MCF 10A (cell line): ENCODE data around the gene YAE1. TPM values are rescaled to one million over a fixed set of nuclear protein-coding genes. Genes with fewer than 3 reads are reported as not detected.

Source experiments
- BruUV-seq: library from RNA; stranded (reverse); fragments of 400-500 nt; replicated peaks from 2 replicates; lab custom pipeline; 2021; lab: Mats Ljungman, UMichigan
- CTCF ChIA-PET: fragments of 300-600 bp; sonication (Branson Sonifier 250); formaldehyde crosslinking; extraction: SDS; loops from one replicate; lab custom pipeline; 2021; ENCODE audit warnings: antibody characterized with exemption, inconsistent platforms; lab: Yijun Ruan, JAX
- POLR2A ChIA-PET: fragments of 300-600, 350-650 bp; sonication (Branson Sonifier 250); formaldehyde crosslinking; extraction: SDS; loops from one replicate; lab custom pipeline; 2020; ENCODE audit warnings: antibody characterized with exemption, inconsistent platforms; lab: Yijun Ruan, JAX
- DNase-seq: peaks from one replicate; pipeline ENCODE4 v3.0.0-alpha.2; 2018; ENCODE audit not compliant: unreplicated experiment
- H3K27ac Mint-ChIP-seq: one replicate; pipeline ENCODE4 v1.8.0; 2022; ENCODE audit warnings: mild to moderate bottlenecking, low read depth, mixed read lengths; ENCODE audit not compliant: unreplicated experiment
- H3K27me3 Mint-ChIP-seq: one replicate; pipeline ENCODE4 v1.8.0; 2022; ENCODE audit warnings: mixed read lengths; ENCODE audit not compliant: insufficient read depth, unreplicated experiment
- H3K36me3 Mint-ChIP-seq: one replicate; pipeline ENCODE4 v1.8.0; 2022; ENCODE audit warnings: mild to moderate bottlenecking, moderate library complexity, mixed read lengths; ENCODE audit not compliant: insufficient read depth, unreplicated experiment
- H3K4me1 Mint-ChIP-seq: one replicate; pipeline ENCODE4 v1.8.0; 2022; ENCODE audit warnings: mixed read lengths; ENCODE audit not compliant: insufficient read depth, unreplicated experiment
- H3K4me3 Mint-ChIP-seq: one replicate; pipeline ENCODE4 v1.8.0; 2022; ENCODE audit warnings: mild to moderate bottlenecking, moderate library complexity, mixed read lengths; ENCODE audit not compliant: unreplicated experiment
- H3K9me3 Mint-ChIP-seq: one replicate; pipeline ENCODE4 v1.8.0; 2022; ENCODE audit warnings: mixed read lengths; ENCODE audit not compliant: unreplicated experiment
- intact Hi-C: fragments of 100-400 bp; cut with micrococcal nuclease; formaldehyde crosslinking; loops from 2 replicates; pipeline ENCODE4 v1.14.1; 2022
- total RNA-seq: library from RNA; stranded (reverse); gene quantifications from 2 replicates; pipeline ENCODE4 v1.2.3, GENCODE V29; 2022
- TF ChIP-seq, protein P1 (sequence below): fragments of 200-600 bp; IDR thresholded peaks from one replicate; pipeline ENCODE4 v1.8.0; 2022; ENCODE audit warnings: antibody characterized with exemption, mild to moderate bottlenecking; ENCODE audit not compliant: unreplicated experiment

Gene YAE1
- total RNA-seq, 1 experiment from 2014 or later, result 34.7 TPM

DNA sequence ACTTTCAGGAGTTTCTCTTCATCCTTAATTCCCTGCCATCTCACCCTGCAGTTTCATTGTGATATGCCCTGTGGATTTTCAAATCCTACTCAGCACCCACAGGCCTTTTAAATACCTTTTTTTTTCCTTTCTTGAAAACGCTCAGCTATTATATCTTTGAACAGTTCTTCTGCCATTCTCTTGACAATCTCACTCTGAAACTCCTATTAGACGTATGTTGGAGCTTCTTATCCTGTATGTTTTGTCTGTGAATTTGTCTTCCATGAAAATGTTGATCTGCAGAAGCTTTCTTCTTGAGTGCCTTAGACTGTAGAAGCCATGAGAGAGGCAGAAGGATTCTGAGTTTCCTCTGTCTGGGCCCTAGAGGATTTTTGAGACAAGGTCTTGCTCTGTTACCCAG lies 18.9 kb upstream of the YAE1 start:
- CTCF ChIA-PET, result interaction anchor here (0.7 kb wide), 1 partner anchor 352 kb away, joined by 5 read pairs; no protein-coding TSS in a partner anchor
- no TSS peak for BruUV-seq

DNA sequence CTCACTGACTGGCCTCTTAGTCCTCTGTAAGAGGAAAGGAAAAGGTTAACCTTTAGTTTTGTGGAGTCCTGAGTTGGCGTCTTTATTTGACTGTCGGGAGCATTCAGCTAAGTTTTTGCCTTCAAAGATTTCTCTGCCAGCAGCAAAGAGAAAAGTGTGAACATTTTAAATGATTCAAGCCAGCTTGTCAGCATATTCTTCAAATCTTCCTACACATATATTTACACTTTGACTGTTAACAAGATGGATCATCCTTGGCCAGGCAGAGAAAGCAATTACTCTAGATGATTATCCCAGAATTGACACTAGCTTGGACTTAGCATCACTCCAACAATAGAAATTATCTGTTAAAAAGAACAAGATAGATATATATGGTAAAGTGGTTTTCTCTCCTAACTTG lies 15.8 kb upstream of the YAE1 start:
- DNase-seq, result no peak
- Mint-ChIP-seq H3K4me1 (no peaks in the 10 kb centered on the region), H3K4me3 (no peak overlapping the region), H3K36me3 (no peaks in the 10 kb centered on the region), H3K27ac (no peak overlapping the region), H3K9me3 (peaks cover 8% of the 10 kb centered on the region), H3K27me3 (peaks cover 22% of the 10 kb centered on the region)
- TF ChIP-seq, protein P1, sequence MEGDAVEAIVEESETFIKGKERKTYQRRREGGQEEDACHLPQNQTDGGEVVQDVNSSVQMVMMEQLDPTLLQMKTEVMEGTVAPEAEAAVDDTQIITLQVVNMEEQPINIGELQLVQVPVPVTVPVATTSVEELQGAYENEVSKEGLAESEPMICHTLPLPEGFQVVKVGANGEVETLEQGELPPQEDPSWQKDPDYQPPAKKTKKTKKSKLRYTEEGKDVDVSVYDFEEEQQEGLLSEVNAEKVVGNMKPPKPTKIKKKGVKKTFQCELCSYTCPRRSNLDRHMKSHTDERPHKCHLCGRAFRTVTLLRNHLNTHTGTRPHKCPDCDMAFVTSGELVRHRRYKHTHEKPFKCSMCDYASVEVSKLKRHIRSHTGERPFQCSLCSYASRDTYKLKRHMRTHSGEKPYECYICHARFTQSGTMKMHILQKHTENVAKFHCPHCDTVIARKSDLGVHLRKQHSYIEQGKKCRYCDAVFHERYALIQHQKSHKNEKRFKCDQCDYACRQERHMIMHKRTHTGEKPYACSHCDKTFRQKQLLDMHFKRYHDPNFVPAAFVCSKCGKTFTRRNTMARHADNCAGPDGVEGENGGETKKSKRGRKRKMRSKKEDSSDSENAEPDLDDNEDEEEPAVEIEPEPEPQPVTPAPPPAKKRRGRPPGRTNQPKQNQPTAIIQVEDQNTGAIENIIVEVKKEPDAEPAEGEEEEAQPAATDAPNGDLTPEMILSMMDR, result no peak
- ChIA-PET CTCF (no interaction called here), POLR2A (interaction anchor here (1.2 kb wide), 1 partner anchor 17 kb away, joined by 4 read pairs; no protein-coding TSS in a partner anchor)
- no TSS peak for BruUV-seq
- intact Hi-C loops, result no loop called here

More for the DNA sequence above, 18.9 kb upstream of the YAE1 start:
- Mint-ChIP-seq H3K9me3 (peaks cover 8% of the 10 kb centered on the region), H3K27me3 (peaks cover 27% of the 10 kb centered on the region), H3K27ac (no peak overlapping the region), H3K4me3 (no peak overlapping the region), H3K4me1 (no peaks in the 10 kb centered on the region), H3K36me3 (no peaks in the 10 kb centered on the region)
- POLR2A ChIA-PET, result no interaction called here
- intact Hi-C loops, result no loop called here
- no peak for DNase-seq
- TF ChIP-seq, protein P1, result no peak

- no TSS peak for BruUV-seq
- DNase-seq, result no peak
- H3K4me3 Mint-ChIP-seq, result no peak overlapping the region
- TF ChIP-seq, protein P1, result no peak
- intact Hi-C loops, result no loop called here
- H3K4me1 Mint-ChIP-seq, result peaks cover 5% of the 10 kb centered on the region
- H3K36me3 Mint-ChIP-seq, result no peaks in the 10 kb centered on the region
- H3K9me3 Mint-ChIP-seq, result no peaks in the 10 kb centered on the region
- no peak overlapping the region for H3K27ac Mint-ChIP-seq
- ChIA-PET POLR2A (no interaction called here), CTCF (no interaction called here)
- peaks cover 48% of the 10 kb centered on the region for H3K27me3 Mint-ChIP-seq
These were observed 12.8 kb upstream of the YAE1 start for GRCh38 chr7:39553436-39553835.

DNA sequence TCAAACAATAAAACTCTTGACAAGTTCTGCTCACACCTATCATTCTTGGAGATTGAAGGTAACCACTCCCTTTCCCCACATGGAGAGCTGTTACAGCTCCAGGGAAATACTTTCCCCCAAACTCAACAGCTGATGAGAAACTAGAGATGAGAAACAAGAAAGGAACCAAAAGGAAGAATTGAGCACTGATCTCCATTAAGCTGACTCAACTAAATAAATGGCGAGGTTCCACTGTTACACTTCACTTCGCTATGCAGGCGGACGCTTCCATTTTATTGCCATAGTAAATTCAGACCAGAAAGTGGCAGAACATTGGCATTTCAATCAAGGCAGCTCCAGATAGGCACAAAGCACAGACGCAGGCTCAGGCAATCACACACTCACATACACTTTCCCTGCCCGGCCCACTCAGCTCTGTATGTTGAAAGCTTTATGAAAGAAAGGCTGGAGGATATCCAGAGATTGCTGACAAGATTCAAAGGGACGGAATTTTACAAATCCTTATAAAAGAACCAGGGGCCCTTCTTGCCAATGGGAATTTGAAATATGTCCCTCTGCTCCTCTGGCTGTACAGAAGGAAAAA lies 11.5 kb upstream of the YAE1 start:
- TF ChIP-seq, protein P1, result no peak
- DNase-seq, result no peak
- no peaks in the 10 kb centered on the region for H3K36me3 Mint-ChIP-seq
- H3K4me3 Mint-ChIP-seq, result no peak overlapping the region
- intact Hi-C loops, result no loop called here
- no peaks in the 10 kb centered on the region for H3K9me3 Mint-ChIP-seq
- H3K27me3 Mint-ChIP-seq, result peaks cover 48% of the 10 kb centered on the region
- H3K27ac Mint-ChIP-seq, result no peak overlapping the region
- CTCF ChIA-PET, result interaction anchor here (0.9 kb wide), 1 partner anchor 623 kb away, joined by 3 read pairs; no protein-coding TSS in a partner anchor
- BruUV-seq, result no TSS peak
- POLR2A ChIA-PET, result interaction anchor here (0.7 to 1.1 kb wide), 2 partner anchors 12 to 62 kb away, joined by 3 to 4 read pairs; no protein-coding TSS in a partner anchor
- peaks cover 5% of the 10 kb centered on the region for H3K4me1 Mint-ChIP-seq
